Small intestine (tissue), 7 donors: ENCODE measurements around the gene TAS1R3. TPM values are rescaled to one million over a fixed set of nuclear protein-coding genes. Genes with fewer than 3 reads are reported as not detected.
"Not testable (repeated sequence)": the region's sequence is repeated elsewhere in the genome, so short reads cannot be mapped to it uniquely, and the experiment has no call there.

Experiments
- DNase-seq, 2 donors: peaks; one replicate each; pipeline versions ENCODE4 v3.0.0 to v3.0.0-alpha.2; 2013
- FAIRE-seq: peaks from 2 replicates; lab custom pipeline; 2012; peaks lifted over from hg19 to GRCh38; lab: Jason Lieb, UNC
- H3K27ac ChIP-seq, 3 donors: one replicate each; pipeline ENCODE4 v1.5.1; 2013; ENCODE audit warnings: low read length in 2 of 3, mild to moderate bottlenecking in 2 of 3, control low read depth in 1 of 3, inconsistent platforms in 1 of 3, low read depth in 1 of 3, moderate library complexity in 1 of 3
- H3K27me3 ChIP-seq, 3 donors: one replicate each; pipeline ENCODE4 v1.6.1; 2013; ENCODE audit warnings: low read length in 3 of 3, inconsistent platforms in 1 of 3; ENCODE audit not compliant: control insufficient read depth in 3 of 3, insufficient read depth in 3 of 3
- H3K36me3 ChIP-seq, 3 donors: one replicate each; pipeline ENCODE4 v1.6.1; 2013; ENCODE audit warnings: low read length in 3 of 3, inconsistent platforms in 1 of 3, low read depth in 1 of 3, mild to moderate bottlenecking in 1 of 3, moderate library complexity in 1 of 3; ENCODE audit not compliant: control insufficient read depth in 3 of 3, insufficient read depth in 2 of 3
- H3K4me1 ChIP-seq, 3 donors: one replicate each; pipeline ENCODE4 v1.6.1; 2013; ENCODE audit warnings: low read length in 2 of 3, inconsistent platforms in 1 of 3, low read depth in 1 of 3, mild to moderate bottlenecking in 1 of 3, moderate library complexity in 1 of 3; ENCODE audit not compliant: control insufficient read depth in 3 of 3, insufficient read depth in 2 of 3
- H3K4me3 ChIP-seq, 3 donors: one replicate each; pipeline ENCODE4 v1.5.1; 2013; ENCODE audit warnings: low read length in 3 of 3, control low read depth in 1 of 3, inconsistent platforms in 1 of 3, low read depth in 1 of 3, mild to moderate bottlenecking in 1 of 3, moderate library complexity in 1 of 3
- H3K9me3 ChIP-seq, 2 donors: one replicate each; pipeline ENCODE4 v1.6.1; 2013; ENCODE audit warnings: low read depth in 1 of 2, low read length in 1 of 2; ENCODE audit not compliant: control insufficient read depth in 2 of 2, insufficient read depth in 1 of 2
- WGBS, 3 donors: extraction: QIAGEN DNeasy Blood & Tissue Kit; methylation state at CpG; one replicate each; pipeline ENCODE4 v1.1.7; 2013; 5-methylcytosine and 5-hydroxymethylcytosine counted together
- polyA plus RNA-seq, 4 donors: library from polyadenylated mRNA; stranded (reverse) in 3 of 4; unstranded in 1 of 4; fragments of 200-250 nt in 3 of 4; fragments of 120-200 nt in 1 of 4; gene quantifications; one replicate each; pipeline versions ENCODE4 v1.2.1 to v1.2.3, GENCODE V29; 2013
- donor health status: healthy with polysubstance abuse.
- donor health status: control.
- donor health status: control.
- donor health status: Bipolar disorder and iron deficiency.
- donor health status: healthy.

TAS1R3 gene
- polyA plus RNA-seq, 4 donors: 0.33 to 0.99 (median 0.63) TPM

- H3K27ac ChIP-seq, H3K9me3 ChIP-seq, H3K4me1 ChIP-seq, H3K4me3 ChIP-seq, DNase-seq, H3K27me3 ChIP-seq, FAIRE-seq: not testable (repeated sequence)
- WGBS, 3 donors: 84 to 90% (median 87%) methylated on average over 8 of the region's 8 CpGs
- H3K36me3 ChIP-seq: peaks cover 19 to 93% (median 25%) of the 10 kb centered on the region in 3 donors
These were observed 14.9 kb upstream of the TAS1R3 start for GRCh38 chr1:1316199-1316598.

DNA sequence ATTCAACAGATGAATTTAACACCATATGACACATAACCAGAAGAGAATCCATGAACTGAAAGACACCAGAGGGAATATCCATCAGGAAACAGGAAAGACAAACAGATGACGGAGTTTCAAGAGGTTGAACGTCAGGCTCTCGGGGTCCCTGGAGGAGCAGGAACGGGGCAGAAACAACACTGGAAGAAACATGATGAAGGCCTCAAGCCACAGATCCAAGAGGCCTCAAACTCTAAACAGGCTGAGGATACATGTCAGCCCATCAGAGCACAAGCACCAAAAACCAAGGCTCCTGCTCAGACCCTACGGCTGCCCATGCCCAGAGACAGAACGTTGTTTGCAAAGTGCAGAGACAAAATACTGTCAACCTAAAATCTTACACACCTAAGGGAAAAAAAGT is 13.7 kb upstream of the TAS1R3 start:
- no peaks in the 10 kb centered on the region for H3K4me1 ChIP-seq
- peaks cover 14 to 91% (median 25%) of the 10 kb centered on the region in 3 donors for H3K36me3 ChIP-seq
- no peak for FAIRE-seq

DNA sequence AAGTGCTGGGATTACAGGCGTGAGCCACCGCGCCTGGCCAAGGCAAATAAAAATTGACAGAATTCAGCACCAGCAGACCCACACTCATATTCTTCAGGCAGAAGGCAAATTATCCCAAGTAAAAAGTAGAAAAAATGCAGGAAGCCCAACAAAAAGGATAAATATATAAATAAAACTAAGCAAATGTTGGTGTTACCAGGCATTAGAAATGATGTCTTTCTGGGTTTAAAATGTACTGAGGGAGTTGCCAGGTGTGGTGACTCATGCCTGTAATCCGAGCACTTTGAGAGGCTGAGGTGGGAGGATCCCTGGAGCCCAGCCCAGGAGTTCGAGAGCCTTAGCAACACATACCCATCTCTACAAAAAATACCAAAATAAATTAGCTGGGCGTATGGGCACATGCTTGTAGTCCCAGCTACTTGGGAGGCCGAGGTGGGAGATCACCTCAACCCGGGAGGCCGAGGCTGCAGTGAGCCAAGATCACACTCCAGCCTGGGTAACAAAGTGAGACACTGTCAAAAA is 12.9 kb upstream of the TAS1R3 start:
- no peak for FAIRE-seq

More for the DNA sequence above, 13.7 kb upstream of the TAS1R3 start:
- no peaks in the 10 kb centered on the region for H3K9me3 ChIP-seq
- no peak overlapping the region for H3K27ac ChIP-seq
- H3K4me3 ChIP-seq: no peak overlapping the region
- no peaks in the 10 kb centered on the region for H3K27me3 ChIP-seq
- WGBS, 3 donors: 86 to 94% (median 89%) methylated on average over 6 of the region's 6 CpGs
- DNase-seq: no peak

GRCh38 chr1:1318777-1319645 is 12.1 kb upstream of the TAS1R3 start:
- Histone ChIP-seq H3K27me3 (no peaks in the 10 kb centered on the region), H3K4me1 (peaks cover 0 to 6% (median 6%) of the 10 kb centered on the region in 3 donors), H3K36me3 (peaks cover 10 to 84% (median 14%) of the 10 kb centered on the region in 3 donors), H3K4me3 (no peak overlapping the region), H3K27ac (no peak overlapping the region), H3K9me3 (no peaks in the 10 kb centered on the region)
- FAIRE-seq: no peak
- WGBS, 3 donors: 89 to 91% (median 90%) methylated on average over 36 of the region's 36 CpGs
- no peak for DNase-seq

More for the DNA sequence above, 12.9 kb upstream of the TAS1R3 start:
- Histone ChIP-seq H3K36me3 (peaks cover 10 to 89% (median 18%) of the 10 kb centered on the region in 3 donors), H3K9me3 (no peaks in the 10 kb centered on the region), H3K27me3 (no peaks in the 10 kb centered on the region), H3K27ac (no peak overlapping the region), H3K4me3 (no peak overlapping the region), H3K4me1 (peaks cover 0 to 5% (median 1%) of the 10 kb centered on the region in 3 donors)
- 56 to 70% (median 69%) methylated on average over 9 of the region's 9 CpGs for WGBS, 3 donors
- peak in 1 of 2 donors; percentile 65 for DNase-seq

DNA sequence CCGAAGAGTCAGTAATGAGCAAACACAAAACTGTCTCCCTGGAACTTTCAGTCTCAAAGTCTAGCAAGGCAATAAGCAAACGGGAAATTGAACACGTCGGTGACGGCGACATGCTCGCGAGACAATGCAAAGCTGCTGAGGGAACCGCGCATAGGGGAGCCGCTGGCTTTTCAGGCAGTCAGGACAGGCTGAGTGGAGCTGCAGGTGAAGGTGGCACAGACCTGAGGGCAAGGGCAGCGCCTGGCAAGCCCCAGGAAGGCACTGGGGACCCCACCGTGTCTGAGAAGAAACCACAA is 11.5 kb upstream of the TAS1R3 start:
- Histone ChIP-seq H3K27me3 (no peaks in the 10 kb centered on the region), H3K27ac (no peak overlapping the region), H3K4me3 (no peak overlapping the region), H3K4me1 (peaks cover 0 to 6% (median 6%) of the 10 kb centered on the region in 3 donors), H3K9me3 (no peaks in the 10 kb centered on the region), H3K36me3 (peaks cover 7 to 78% (median 9%) of the 10 kb centered on the region in 3 donors)
- no peak for FAIRE-seq
- WGBS, 3 donors: 85 to 96% (median 89%) methylated on average over 12 to 13 of the region's 13 CpGs
- no peak for DNase-seq

DNA sequence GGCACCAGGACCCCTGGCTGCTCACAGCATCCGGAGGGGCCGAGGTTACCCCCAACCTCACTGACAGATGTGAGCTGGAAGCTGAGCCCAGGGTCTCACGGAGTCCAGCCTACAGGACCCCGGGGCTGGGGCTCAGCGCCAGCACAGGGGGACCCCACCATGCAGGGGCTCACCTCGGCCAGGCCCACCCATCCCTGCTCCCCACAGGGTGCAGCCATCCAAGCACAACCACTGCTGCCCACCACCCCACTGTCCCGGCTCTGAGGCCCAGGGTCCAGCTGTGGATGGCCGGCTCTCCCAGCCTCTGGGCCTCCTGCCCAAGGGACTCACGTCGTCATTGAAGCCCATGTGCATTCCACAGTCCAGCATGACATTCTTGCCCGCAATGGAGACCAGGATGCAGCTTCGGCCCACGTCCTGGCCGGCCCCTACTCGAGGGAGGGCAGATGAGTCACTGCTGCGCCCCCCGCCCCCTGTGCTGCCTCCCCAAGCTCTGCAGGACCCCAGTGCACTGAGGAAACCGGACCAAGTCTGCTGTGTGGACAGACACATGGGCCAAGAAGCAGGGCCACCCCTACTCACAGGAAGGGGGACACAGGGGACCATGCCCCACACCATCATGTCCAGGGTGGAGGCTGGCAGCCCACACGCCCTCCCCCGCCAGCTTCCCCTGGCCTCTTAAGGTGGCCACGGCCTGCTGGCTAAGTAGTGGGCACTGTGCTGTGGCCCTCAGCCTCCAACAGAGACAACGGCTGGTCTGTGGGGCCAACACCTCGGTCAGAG is 10.2 kb upstream of the TAS1R3 start:
- DNase-seq: no peak
- Histone ChIP-seq H3K4me1 (peaks cover 0 to 13% (median 6%) of the 10 kb centered on the region in 3 donors), H3K36me3 (peaks cover 3 to 74% (median 7%) of the 10 kb centered on the region in 3 donors), H3K27ac (no peak overlapping the region), H3K9me3 (no peaks in the 10 kb centered on the region), H3K4me3 (no peak overlapping the region), H3K27me3 (no peaks in the 10 kb centered on the region)
- WGBS, 3 donors: 80 to 87% (median 84%) methylated on average over 19 to 23 of the region's 23 CpGs
- no peak for FAIRE-seq

GRCh38 chr1:1321477-1321876 is 9.6 kb upstream of the TAS1R3 start:
- FAIRE-seq (no peak), DNase-seq (no peak)
- H3K27ac ChIP-seq: no peak overlapping the region
- peaks cover 0 to 19% (median 6%) of the 10 kb centered on the region in 3 donors for H3K4me1 ChIP-seq
- peaks cover 3 to 74% (median 4%) of the 10 kb centered on the region in 3 donors for H3K36me3 ChIP-seq
- 90 to 96% (median 92%) methylated on average over 8 of the region's 8 CpGs for WGBS, 3 donors
- no peak overlapping the region for H3K4me3 ChIP-seq
- no peaks in the 10 kb centered on the region for H3K27me3 ChIP-seq
- no peaks in the 10 kb centered on the region for H3K9me3 ChIP-seq

- Histone ChIP-seq H3K27ac (no peak overlapping the region), H3K9me3 (no peaks in the 10 kb centered on the region), H3K27me3 (no peaks in the 10 kb centered on the region), H3K4me3 (no peak overlapping the region), H3K4me1 (peaks cover 0 to 20% (median 6%) of the 10 kb centered on the region in 3 donors), H3K36me3 (peaks cover 3 to 74% (median 4%) of the 10 kb centered on the region in 3 donors)
- 83 to 86% (median 85%) methylated on average over 8 to 13 of the region's 14 CpGs for WGBS, 3 donors
- FAIRE-seq: no peak
- DNase-seq: no peak
These were observed 8.7 kb upstream of the TAS1R3 start for GRCh38 chr1:1322418-1322817.
